MM.1S (cell line): Measurements from ENCODE around the gene MMP19.

Experiments used
- DNase-seq: peaks from one replicate; pipeline ENCODE4 v3.0.0-alpha.2; 2015
- H2AFZ ChIP-seq: fragments of 300-600 bp; sonication (generic); 2 replicates; pipeline ENCODE4 v1.6.0; 2016; ENCODE audit warnings: antibody characterized with exemption, low read length
- H3F3A ChIP-seq: fragments of 300-600 bp; sonication (generic); 2 replicates; pipeline ENCODE4 v1.6.1; 2016; ENCODE audit warnings: mild to moderate bottlenecking, antibody characterized with exemption, low read length, moderate library complexity, mixed read lengths; ENCODE audit not compliant: insufficient read depth
- H3K27ac ChIP-seq: fragments of 300-600 bp; sonication (generic); 2 replicates; pipeline ENCODE4 v1.5.1; 2016; ENCODE audit warnings: mild to moderate bottlenecking, low read length
- H3K27me3 ChIP-seq: fragments of 300-600 bp; sonication (generic); replicated peaks from 2 replicates; pipeline ENCODE4 v1.6.0; 2016; ENCODE audit warnings: low read length; ENCODE audit not compliant: insufficient read depth
- H3K36me3 ChIP-seq: fragments of 300-600 bp; sonication (generic); replicated peaks from 2 replicates; pipeline ENCODE4 v1.6.1; 2016; ENCODE audit warnings: mild to moderate bottlenecking, low read length, mixed read lengths; ENCODE audit not compliant: insufficient read depth
- H3K4me1 ChIP-seq: fragments of 300-600 bp; sonication (generic); 2 replicates; pipeline ENCODE4 v1.6.1; 2016; ENCODE audit warnings: low read length, mixed read lengths
- H3K4me2 ChIP-seq: fragments of 300-600 bp; sonication (generic); 2 replicates; pipeline ENCODE4 v1.6.0; 2016; ENCODE audit warnings: low read depth, low read length
- H3K4me3 ChIP-seq: fragments of 300-600 bp; sonication (generic); 2 replicates; pipeline ENCODE4 v1.5.1; 2016; ENCODE audit warnings: low read length, mixed read lengths
- H3K79me2 ChIP-seq: fragments of 300-600 bp; sonication (generic); 2 replicates; pipeline ENCODE4 v1.6.1; 2016; ENCODE audit warnings: mixed run types, low read length, mixed read lengths
- H3K9ac ChIP-seq: fragments of 300-600 bp; sonication (generic); 2 replicates; pipeline ENCODE4 v1.6.1; 2016; ENCODE audit warnings: low read length, mixed read lengths
- H3K9me2 ChIP-seq: fragments of 300-600 bp; sonication (generic); replicated peaks from 2 replicates; pipeline ENCODE4 v1.6.1; 2016; ENCODE audit warnings: mild to moderate bottlenecking, low read length, mixed read lengths; ENCODE audit not compliant: insufficient read depth
- H3K9me3 ChIP-seq: fragments of 300-600 bp; sonication (generic); replicated peaks from 2 replicates; pipeline ENCODE4 v1.6.1; 2016; ENCODE audit warnings: mild to moderate bottlenecking, low read length, mixed read lengths; ENCODE audit not compliant: insufficient read depth
- H4K20me1 ChIP-seq: fragments of 300-600 bp; sonication (generic); 2 replicates; pipeline ENCODE4 v1.6.1; 2016; ENCODE audit warnings: mild to moderate bottlenecking, low read length, moderate library complexity, mixed read lengths; ENCODE audit not compliant: insufficient read depth
- EZH2 ChIP-seq: fragments of 300-600 bp; sonication (generic); optimal IDR thresholded peaks from 2 replicates; pipeline ENCODE3; 2017; ENCODE audit warnings: low read depth, mild to moderate bottlenecking, antibody characterized with exemption, low read length, mixed read lengths
- EZH2phosphoT487 ChIP-seq: fragments of 300-600 bp; sonication (generic); IDR thresholded peaks from 2 replicates; pipeline ENCODE4 v1.6.1; 2018; ENCODE audit warnings: antibody characterized with exemption, low read length
- TF ChIP-seq, protein P1 (sequence below): fragments of 300-600 bp; sonication (generic); IDR thresholded peaks from 2 replicates; pipeline ENCODE4 v1.5.1; 2016; ENCODE audit warnings: antibody characterized with exemption, low read length, mixed read lengths

Gene MMP19

DNA sequence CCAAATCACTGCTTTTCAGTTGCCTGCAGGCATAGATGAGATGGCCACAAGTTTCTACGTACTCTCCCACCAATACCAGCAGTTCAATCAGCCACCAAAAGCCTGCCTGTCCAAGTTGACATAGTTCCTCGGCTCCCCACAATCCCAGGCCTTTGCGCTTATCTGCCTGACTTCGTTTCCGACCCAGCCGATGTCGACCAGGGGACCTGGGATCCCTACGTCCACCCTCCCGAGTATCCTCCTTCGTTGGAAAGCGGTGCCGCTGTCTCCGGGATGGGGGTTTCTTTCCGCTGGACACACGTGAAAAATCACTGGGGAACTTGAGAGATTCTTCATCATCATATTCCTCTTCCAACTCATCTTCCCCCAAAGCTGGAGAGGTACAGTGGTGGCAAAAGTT is 14.9 kb downstream of the MMP19 start:
- Histone ChIP-seq H3K9me2 (no peaks in the 10 kb centered on the region), H3K36me3 (no peaks in the 10 kb centered on the region), H3K79me2 (peaks cover 33% of the 10 kb centered on the region), H3K9me3 (no peaks in the 10 kb centered on the region), H2AFZ (no peak overlapping the region), H3K27ac (no peak overlapping the region), H3F3A (peaks cover 15% of the 10 kb centered on the region), H3K27me3 (no peaks in the 10 kb centered on the region), H3K4me1 (peaks cover 18% of the 10 kb centered on the region), H3K4me3 (no peak overlapping the region), H3K9ac (no peak overlapping the region), H4K20me1 (no peaks in the 10 kb centered on the region), H3K4me2 (no peak overlapping the region)
- no peak for TF ChIP-seq EZH2
- TF ChIP-seq, protein P1, sequence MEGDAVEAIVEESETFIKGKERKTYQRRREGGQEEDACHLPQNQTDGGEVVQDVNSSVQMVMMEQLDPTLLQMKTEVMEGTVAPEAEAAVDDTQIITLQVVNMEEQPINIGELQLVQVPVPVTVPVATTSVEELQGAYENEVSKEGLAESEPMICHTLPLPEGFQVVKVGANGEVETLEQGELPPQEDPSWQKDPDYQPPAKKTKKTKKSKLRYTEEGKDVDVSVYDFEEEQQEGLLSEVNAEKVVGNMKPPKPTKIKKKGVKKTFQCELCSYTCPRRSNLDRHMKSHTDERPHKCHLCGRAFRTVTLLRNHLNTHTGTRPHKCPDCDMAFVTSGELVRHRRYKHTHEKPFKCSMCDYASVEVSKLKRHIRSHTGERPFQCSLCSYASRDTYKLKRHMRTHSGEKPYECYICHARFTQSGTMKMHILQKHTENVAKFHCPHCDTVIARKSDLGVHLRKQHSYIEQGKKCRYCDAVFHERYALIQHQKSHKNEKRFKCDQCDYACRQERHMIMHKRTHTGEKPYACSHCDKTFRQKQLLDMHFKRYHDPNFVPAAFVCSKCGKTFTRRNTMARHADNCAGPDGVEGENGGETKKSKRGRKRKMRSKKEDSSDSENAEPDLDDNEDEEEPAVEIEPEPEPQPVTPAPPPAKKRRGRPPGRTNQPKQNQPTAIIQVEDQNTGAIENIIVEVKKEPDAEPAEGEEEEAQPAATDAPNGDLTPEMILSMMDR: no peak
- no peak for TF ChIP-seq EZH2phosphoT487
- DNase-seq: no peak

DNA sequence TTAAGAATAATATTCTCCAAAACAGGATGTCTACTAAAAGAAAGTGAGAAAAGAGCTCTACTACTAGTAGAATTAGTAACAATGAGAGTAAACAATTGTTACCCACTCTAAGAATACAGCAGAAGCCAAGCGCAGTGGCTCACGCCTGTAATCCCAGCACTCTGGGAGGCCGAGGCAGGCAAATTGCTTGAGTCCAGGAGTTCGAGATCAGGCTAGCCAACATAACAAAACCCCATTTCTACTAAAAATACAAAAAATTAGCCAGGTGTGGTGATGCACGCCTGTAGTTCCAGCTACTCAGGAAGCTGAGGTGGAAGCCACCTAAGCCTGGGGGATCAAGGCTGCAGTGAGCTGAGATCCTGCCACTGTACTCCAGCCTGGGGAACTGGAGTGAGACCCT is 18.0 kb downstream of the MMP19 start:
- no peak overlapping the region for H2AFZ ChIP-seq
- no peak overlapping the region for H3K9ac ChIP-seq
- H3K9me2 ChIP-seq: no peaks in the 10 kb centered on the region
- H4K20me1 ChIP-seq: no peaks in the 10 kb centered on the region
- 0 out of 2 replicates have a peak overlapping the region, but pooled peaks have one; percentile 2 for H3K4me2 ChIP-seq
- peaks cover 19% of the 10 kb centered on the region for H3F3A ChIP-seq
- peaks cover 35% of the 10 kb centered on the region for H3K79me2 ChIP-seq
- no peak overlapping the region for H3K4me3 ChIP-seq
- no peak overlapping the region for H3K27ac ChIP-seq
- no peaks in the 10 kb centered on the region for H3K27me3 ChIP-seq
- H3K9me3 ChIP-seq: no peaks in the 10 kb centered on the region
- H3K36me3 ChIP-seq: peaks cover under 1% of the 10 kb centered on the region; the same call in 1 of the 2 replicates
- DNase-seq: no peak
- TF ChIP-seq, protein P1: no peak
- no peak for TF ChIP-seq EZH2
- TF ChIP-seq EZH2phosphoT487: no peak
- peaks cover 18% of the 10 kb centered on the region for H3K4me1 ChIP-seq

DNA sequence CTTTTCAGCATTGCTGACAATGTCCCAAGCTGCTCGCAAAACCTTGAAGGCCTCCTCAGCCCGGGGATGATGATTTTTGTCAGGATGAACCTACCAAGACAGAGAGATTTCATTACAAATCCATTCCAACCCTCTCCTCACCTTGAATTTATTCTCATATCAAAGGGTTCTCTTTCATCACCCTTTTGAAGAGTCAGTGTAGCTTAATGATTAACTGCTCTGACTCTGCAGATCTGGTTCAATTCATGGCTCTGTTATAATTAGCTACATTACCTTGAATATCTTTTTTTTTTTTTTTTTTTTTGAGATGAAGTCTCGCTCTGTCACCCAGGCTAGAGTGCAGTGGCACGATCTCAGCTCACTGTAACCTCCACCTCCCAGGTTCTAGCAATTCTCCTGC is 19.3 kb downstream of the MMP19 start:
- Histone ChIP-seq H3K9ac (no peak overlapping the region), H3K79me2 (peaks cover 40% of the 10 kb centered on the region)
- TF ChIP-seq EZH2 (no peak), EZH2phosphoT487 (no peak)
- TF ChIP-seq, protein P1: no peak

More for the DNA sequence above, 19.3 kb downstream of the MMP19 start:
- Histone ChIP-seq H3F3A (peaks cover 14% of the 10 kb centered on the region), H3K9me3 (no peaks in the 10 kb centered on the region), H3K9me2 (no peaks in the 10 kb centered on the region), H3K36me3 (peaks cover 6% of the 10 kb centered on the region; the same call in 1 of the 2 replicates), H3K27me3 (no peaks in the 10 kb centered on the region), H3K4me1 (peaks cover 22% of the 10 kb centered on the region), H3K27ac (no peak overlapping the region), H3K4me3 (no peak overlapping the region), H4K20me1 (no peaks in the 10 kb centered on the region), H3K4me2 (no peak overlapping the region), H2AFZ (no peak overlapping the region)
- DNase-seq: no peak
